Astrocyte of the cerebellum (primary cell): ENCODE results near the gene PSORS1C2.
A peak's percentile ranks its signal among the peaks of the same experiment; 100 is the strongest.

ENCODE experiments used
- DNase-seq: peaks from one replicate; pipeline ENCODE4 v3.0.0-alpha.2; 2011; ENCODE audit warnings: low read depth
- H3K4me3 ChIP-seq: 2 replicates; pipeline ENCODE4 v1.5.1; 2011; ENCODE audit warnings: mild to moderate bottlenecking, low read depth, low read length, moderate library complexity
- in situ Hi-C: cut with HindIII; loops from 2 replicates; pipeline ENCODE4 v1.10.0; 2017; ENCODE audit warnings: low sequenced_read_pairs
- TF ChIP-seq, protein P1 (sequence below): IDR thresholded peaks from 2 replicates; pipeline ENCODE4 v1.5.1; 2012; ENCODE audit warnings: low read length, low read depth, moderate library complexity, mild to moderate bottlenecking; ENCODE audit errors: missing control alignments

PSORS1C2 gene

DNA sequence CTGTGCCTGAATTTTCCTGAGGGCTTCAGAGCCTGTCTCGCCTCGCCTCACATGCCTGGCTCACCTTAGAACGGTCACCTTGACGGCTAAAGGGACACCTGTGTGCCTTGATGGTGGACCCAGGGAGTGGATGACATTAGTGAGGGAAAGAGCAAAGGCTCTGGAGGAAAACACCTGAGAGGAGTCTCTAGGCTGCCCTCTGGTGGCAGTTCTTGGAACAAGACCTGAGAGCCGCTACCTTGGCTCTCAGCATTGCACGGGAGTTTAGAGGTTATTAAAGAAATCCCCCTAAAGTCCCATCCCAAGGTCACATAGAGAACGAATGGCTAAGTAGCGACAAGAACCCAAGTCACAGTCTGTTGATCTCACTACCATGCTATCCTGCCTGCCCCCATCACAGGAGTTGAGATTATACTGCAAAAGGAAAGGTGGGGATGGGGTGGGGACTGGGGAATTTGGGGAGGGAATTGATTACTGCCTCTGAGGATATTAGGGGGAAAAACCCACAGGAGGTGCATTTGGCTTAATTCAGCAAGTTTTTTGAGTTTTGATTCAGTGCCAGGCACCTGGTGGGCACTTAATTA lies 10.7 kb downstream of the PSORS1C2 start:
- TF ChIP-seq, protein P1, sequence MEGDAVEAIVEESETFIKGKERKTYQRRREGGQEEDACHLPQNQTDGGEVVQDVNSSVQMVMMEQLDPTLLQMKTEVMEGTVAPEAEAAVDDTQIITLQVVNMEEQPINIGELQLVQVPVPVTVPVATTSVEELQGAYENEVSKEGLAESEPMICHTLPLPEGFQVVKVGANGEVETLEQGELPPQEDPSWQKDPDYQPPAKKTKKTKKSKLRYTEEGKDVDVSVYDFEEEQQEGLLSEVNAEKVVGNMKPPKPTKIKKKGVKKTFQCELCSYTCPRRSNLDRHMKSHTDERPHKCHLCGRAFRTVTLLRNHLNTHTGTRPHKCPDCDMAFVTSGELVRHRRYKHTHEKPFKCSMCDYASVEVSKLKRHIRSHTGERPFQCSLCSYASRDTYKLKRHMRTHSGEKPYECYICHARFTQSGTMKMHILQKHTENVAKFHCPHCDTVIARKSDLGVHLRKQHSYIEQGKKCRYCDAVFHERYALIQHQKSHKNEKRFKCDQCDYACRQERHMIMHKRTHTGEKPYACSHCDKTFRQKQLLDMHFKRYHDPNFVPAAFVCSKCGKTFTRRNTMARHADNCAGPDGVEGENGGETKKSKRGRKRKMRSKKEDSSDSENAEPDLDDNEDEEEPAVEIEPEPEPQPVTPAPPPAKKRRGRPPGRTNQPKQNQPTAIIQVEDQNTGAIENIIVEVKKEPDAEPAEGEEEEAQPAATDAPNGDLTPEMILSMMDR: peak; percentile 92

DNA sequence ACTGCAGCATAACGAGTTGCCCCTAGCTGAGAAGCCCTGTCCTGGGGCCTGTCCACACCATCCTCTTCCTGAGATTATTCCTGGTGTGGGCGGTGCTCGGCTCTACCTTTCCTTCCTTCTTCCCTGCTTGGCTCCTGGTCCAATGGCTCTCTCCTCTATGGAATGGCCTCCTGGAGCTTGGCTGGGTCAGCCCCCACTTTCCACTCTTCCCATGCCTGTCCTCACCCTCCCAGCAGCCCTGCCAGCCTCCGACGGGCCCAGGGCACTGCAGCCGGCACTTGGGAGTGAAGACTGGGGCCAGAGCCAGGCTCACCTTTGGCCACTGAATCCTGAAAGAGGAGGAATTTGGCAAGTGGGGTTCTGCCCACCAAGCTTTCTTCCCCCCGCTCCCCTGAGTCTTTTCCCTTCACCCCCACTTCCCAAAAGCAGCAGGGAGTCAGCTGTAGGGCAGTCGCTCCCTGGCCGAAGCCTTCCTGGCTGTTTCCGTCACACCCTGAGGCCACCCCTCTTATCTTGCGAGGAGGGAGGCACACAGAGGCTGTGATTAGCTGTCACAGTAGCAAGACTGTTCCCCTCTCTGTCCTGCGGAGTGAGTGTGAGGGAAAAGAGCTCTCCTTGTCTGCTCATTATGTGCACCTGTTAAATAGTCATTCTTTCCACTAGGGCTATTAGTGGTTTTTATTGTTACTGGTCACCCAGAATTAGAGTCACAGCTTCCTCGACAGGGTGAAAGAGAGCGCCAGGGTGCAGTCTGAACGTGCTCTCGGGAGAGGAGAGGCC lies 12.3 kb downstream of the PSORS1C2 start:
- TF ChIP-seq, protein P1: no peak
- H3K4me3 ChIP-seq: no peak overlapping the region
- DNase-seq: no peak
- in situ Hi-C loops: no loop called here

More for the DNA sequence above, 10.7 kb downstream of the PSORS1C2 start:
- no peak for DNase-seq
- no peak overlapping the region for H3K4me3 ChIP-seq
- in situ Hi-C loops: no loop called here

DNA sequence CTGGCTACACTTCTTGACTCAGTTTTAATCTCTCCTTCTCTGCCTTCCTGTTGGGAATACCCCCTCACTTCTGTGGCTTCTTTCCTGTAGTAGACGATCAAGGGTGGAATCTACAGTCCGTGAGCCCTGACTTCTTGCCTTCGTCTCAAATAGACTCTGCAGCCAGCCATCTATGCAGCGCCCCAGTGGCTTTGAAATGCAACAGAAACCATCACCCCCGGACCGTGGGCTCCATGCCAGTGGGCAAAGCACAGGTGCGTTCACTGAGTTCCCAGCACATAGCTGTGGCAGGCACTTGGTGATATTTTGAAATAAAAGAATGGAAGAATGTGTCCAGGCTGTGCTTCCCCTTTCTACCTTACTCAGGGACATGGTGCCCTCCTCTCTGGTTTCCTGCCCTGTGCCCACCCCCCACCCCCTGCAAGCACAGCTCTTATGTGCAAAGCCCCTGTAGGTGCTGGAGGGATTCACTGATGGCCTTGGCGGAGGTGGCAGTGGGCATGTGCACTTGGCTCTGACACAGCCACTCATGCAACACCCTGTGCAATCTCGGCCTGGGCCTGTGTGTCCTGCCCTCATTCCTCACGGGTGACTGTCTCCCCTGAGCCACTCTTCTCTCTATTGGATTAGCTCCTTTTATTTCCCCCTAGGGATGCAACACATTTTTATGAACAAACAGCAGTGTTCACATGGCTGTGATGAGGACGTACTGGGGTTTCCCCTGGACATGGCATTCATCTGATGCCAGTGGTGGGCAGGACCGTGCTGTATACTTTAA lies 13.1 kb downstream of the PSORS1C2 start:
- no peak for DNase-seq
- in situ Hi-C loops: no loop called here
- H3K4me3 ChIP-seq: no peak overlapping the region
- TF ChIP-seq, protein P1: no peak

DNA sequence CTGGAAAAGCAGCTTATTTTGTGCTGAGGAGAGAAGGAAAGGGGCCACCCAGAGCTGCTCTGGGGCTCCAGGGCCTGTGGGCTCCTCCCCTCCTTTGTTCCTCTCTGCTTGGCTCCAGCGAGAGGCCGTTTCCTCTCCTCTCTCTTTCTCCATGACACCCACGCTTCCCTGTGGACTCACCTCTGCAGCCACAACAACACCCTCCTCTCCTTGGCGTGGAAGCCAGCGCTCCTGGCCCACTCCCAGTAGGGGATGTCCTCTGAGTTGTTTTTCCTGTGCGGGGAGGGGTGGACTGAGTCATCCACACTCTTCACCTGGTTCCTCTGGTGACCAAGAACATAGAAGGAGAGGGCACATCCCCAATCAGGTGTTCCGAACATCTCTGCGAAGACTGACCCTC lies 13.7 kb downstream of the PSORS1C2 start:
- in situ Hi-C loops: no loop called here
- DNase-seq: no peak
- TF ChIP-seq, protein P1: no peak
- no peak overlapping the region for H3K4me3 ChIP-seq

DNA sequence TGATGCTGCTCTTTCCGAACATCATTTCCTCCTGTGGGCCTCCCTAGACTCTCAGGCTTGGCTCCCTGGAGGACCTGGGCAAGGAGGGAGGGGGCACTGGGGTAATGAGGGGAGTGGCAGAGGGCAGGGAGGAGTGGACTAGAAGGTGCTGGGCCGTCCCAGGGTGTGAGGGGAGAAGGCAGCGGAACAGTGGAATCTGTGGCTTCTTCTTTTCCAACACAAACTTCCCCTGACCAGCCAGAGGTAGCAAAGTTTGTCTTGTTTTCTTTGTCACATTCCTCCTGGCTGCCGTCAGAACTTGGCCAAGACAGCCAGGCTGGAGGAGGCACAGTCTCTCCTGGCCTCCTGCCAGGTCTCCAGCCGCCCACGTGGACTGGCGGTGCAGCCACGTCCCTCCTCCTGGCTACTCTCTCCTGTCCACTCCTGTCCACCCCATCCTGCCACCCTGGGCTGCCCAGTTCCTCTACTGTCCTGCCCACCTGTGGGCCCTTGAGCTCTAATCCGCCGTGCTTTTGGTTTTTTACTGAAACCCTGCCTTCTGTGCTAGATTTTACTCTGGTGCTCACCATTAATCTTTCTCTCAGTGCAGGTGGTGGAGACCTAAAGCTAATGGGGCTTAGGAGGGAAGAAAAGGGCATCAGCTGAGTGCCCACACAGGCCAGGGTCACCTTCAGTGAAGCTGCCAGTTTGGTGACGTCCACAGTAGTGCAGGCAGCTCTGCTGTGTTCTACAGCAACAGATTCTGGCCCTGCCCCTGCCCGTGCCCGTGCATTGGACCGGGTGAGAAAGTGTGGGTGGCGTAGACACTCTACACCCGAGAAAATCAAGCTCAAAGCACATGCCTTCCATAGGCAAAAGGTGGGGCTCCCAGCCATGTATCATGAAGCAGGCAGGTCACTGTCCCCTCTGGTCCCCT lies 15.8 kb downstream of the PSORS1C2 start:
- no peak overlapping the region for H3K4me3 ChIP-seq
- in situ Hi-C loops: no loop called here

More for the DNA sequence above, 15.8 kb downstream of the PSORS1C2 start:
- TF ChIP-seq, protein P1: no peak
- peak; percentile 72 for DNase-seq
